ENCODE results near the gene FBXO17. TPM values are rescaled to one million over a fixed set of nuclear protein-coding genes. Genes with fewer than 3 reads are reported as not detected.
"Not testable (repeated sequence)": the region's sequence is repeated elsewhere in the genome, so short reads cannot be mapped to it uniquely, and the experiment has no call there.

Gene FBXO17
- total RNA-seq, 1 donor from 2014 or later = not detected

DNA sequence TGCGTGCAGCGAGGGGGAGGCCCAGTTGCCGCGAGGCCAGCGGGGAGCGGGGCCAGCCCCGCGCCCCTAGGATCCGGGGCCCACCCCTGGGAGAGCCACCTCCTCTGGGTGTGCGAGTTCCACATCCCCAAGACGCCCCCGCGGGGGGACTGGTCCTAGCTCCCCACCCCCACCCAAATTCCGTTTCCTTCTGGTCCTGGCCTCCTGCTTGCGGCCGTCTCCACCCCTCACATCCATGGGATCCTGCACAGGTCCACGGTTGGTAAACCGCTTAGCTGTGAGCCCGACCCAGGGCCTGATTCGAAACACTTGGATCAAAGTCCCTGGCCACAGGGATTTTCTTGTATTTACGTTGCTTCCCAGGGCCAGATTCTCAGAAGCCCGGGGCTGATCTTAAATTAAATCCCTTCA, 324 bp upstream of the FBXO17 start:
- DNase-seq (ENCODE audit: low spot score) = no peak
- H3K9me3 Mint-ChIP-seq = peaks cover 12% of the 10 kb centered on the region
- no peak overlapping the region for H3K27ac Mint-ChIP-seq
- H3K27me3 Mint-ChIP-seq (ENCODE audit: low read depth) = peaks cover 23% of the 10 kb centered on the region
- peaks cover 27% of the 10 kb centered on the region for H3K4me1 Mint-ChIP-seq (ENCODE audit: low read depth)
- H3K4me3 Mint-ChIP-seq (ENCODE audit: low read depth) = peak overlapping the region; percentile 13
- intact Hi-C loops (cut with micrococcal nuclease) = loop anchor here (10.0 kb wide), 1 partner anchor 59 kb away; the partner anchor contains the start of gene FBXO27
- H3K36me3 Mint-ChIP-seq (ENCODE audit: low read depth) = no peaks in the 10 kb centered on the region

DNA sequence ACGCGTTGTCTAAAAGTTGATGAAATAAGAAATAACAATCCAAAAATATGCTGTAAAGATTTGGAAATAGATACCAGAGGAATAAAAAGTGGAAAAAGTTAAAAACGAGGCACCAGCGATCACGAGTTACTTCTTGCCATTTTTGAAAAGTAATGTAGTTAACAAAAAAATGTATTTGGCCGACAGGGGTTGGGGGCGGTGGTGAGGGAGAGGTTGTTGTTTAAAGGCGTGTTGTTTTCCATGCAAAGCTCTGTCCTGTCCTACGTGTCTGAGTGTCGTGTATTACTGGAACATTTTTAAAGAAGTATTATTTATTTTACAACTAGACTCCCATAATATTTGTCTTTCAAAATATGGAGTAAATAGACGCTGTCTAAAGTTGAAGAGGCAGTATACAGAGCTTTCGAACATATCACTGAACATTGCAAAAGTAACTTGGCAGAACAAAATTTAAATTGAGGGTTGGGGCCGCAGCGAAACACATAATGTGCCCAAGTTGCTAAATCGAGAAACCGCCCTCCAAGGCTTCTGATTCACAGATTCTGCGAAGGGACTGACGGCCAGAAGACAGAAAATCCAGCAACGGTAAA, 823 bp downstream of the FBXO17 start:
- Mint-ChIP-seq H3K4me3 (ENCODE audit: low read depth) (no peak overlapping the region), H3K27ac (no peak overlapping the region), H3K27me3 (ENCODE audit: low read depth) (peaks cover 23% of the 10 kb centered on the region), H3K4me1 (ENCODE audit: low read depth) (peaks cover 27% of the 10 kb centered on the region), H3K9me3 (peaks cover under 1% of the 10 kb centered on the region), H3K36me3 (ENCODE audit: low read depth) (no peaks in the 10 kb centered on the region)
- DNase-seq (ENCODE audit: low spot score) = no peak
- intact Hi-C loops (cut with micrococcal nuclease) = loop anchor here (10.0 kb wide), 1 partner anchor 60 kb away; the partner anchor contains the start of gene FBXO27

DNA sequence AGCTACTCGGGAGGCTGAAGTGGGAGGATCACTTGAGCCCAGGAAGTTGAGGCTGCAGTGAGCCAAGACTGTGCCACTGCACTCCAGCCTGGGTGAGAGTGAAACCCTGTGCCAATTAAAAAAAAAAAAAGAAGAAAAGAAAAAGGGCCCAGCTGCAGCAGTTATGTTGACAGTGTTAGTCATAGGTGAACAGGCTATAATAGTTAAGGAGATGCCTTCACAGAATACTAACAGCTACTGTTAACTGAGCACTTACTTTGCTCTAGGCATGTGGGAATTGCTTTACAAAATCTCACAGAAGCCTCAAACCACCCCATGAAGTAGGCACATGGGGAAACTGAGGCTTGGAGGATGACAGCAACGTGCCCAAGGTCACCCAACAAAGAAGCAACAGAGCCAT, 3.9 kb downstream of the FBXO17 start:
- no peak for DNase-seq (ENCODE audit: low spot score)
- H3K27ac Mint-ChIP-seq = no peak overlapping the region
- intact Hi-C loops (cut with micrococcal nuclease) = loop anchor here (10.0 kb wide), 1 partner anchor 63 kb away; the partner anchor contains the start of gene FBXO27
- no peaks in the 10 kb centered on the region for H3K36me3 Mint-ChIP-seq (ENCODE audit: low read depth)
- peaks cover 25% of the 10 kb centered on the region for H3K27me3 Mint-ChIP-seq (ENCODE audit: low read depth)
- H3K4me3 Mint-ChIP-seq (ENCODE audit: low read depth) = no peak overlapping the region
- H3K9me3 Mint-ChIP-seq = no peaks in the 10 kb centered on the region
- H3K4me1 Mint-ChIP-seq (ENCODE audit: low read depth) = peaks cover 13% of the 10 kb centered on the region

DNA sequence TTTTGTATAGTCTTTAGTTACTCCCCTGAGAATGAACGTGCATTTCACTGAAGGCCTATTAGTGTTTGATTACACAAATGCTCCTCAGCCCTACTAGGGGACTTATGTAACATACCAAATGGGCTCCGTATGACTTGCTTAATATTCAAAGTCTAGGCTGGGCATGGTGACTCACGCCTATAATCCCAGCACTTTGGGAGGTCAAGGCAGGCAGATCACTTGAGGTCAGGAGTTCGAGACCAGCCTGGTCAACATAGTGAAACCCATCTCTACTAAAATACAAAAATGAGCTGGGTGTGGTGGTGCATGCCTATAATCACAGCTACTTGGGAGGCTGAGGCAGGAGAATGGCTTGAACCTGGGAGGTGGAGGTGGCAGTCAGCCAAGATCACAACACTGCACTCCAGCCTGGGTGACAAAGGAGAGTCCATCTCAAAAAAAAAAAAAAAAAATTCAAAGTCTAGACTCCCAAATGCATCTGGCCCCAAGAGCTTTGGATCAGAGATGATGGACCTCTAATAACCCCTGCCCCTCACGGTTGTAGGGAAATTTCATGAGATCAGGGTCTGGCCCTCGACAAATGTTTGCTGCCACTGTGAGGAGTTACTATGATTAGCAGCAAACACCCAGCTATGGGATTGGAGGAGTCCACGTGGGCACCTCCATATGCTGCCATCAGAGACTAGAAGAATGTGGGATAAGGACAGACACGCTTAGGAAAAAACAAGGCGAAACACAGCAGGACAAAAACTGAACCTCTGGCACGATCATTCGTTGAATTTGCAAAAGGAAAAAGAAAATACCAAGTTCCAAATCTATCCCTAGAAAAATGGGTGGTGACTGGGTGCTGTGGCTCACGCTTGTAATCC, 4.6 kb downstream of the FBXO17 start:
- peaks cover 6% of the 10 kb centered on the region for H3K4me1 Mint-ChIP-seq (ENCODE audit: low read depth)
- H3K4me3 Mint-ChIP-seq (ENCODE audit: low read depth) = no peak overlapping the region
- no peak overlapping the region for H3K27ac Mint-ChIP-seq
- no peaks in the 10 kb centered on the region for H3K36me3 Mint-ChIP-seq (ENCODE audit: low read depth)
- intact Hi-C loops (cut with micrococcal nuclease) = loop anchor here (10.0 kb wide), 1 partner anchor 64 kb away; the partner anchor contains the start of gene FBXO27
- no peak for DNase-seq (ENCODE audit: low spot score)
- peaks cover 17% of the 10 kb centered on the region for H3K27me3 Mint-ChIP-seq (ENCODE audit: low read depth)
- H3K9me3 Mint-ChIP-seq = no peaks in the 10 kb centered on the region

DNA sequence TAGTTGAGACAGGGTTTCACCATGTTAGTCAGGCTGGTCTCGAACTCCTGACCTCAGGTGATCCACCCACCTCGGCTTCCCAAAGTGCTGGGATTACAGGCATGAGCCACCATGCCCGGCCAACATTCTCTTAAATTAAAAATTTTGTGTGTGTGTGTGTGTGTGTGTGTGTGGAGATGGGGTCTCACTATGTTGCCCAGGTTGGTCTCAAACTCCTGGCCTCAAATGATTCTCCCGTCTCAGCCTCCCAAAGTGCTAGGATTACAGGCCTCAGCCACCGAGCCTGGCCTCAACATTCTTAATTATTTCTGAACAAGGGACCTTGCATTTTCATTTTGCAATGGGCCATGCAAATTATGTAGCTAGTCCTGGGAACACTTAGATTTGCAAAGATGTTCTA, 9.4 kb downstream of the FBXO17 start:
- intact Hi-C loops (cut with micrococcal nuclease); DNase-seq (ENCODE audit: low spot score): not testable (repeated sequence)

DNA sequence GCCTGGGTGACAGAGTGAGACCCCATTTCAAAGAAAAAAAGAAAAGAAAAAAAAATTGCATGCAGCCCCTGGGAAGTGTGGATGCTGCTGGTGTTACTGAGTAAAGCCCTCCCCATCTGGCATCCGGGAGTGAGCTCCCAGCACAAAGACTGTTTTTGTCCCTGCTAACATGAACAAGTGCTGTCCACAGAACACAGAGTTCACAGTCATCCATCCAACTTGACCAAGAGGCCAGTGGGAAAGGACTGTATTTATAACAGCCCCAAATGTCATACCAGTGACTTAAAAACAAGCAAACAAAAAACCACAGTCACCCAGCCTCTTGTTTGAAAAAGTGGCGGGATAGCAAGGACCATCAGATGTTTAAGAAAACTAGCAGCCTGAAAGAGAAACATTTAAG, 10.8 kb downstream of the FBXO17 start:
- Mint-ChIP-seq H3K4me3 (ENCODE audit: low read depth) (no peak overlapping the region), H3K36me3 (ENCODE audit: low read depth) (no peaks in the 10 kb centered on the region), H3K9me3 (no peaks in the 10 kb centered on the region), H3K27me3 (ENCODE audit: low read depth) (peaks cover 8% of the 10 kb centered on the region), H3K4me1 (ENCODE audit: low read depth) (peaks cover 3% of the 10 kb centered on the region), H3K27ac (no peak overlapping the region)
- intact Hi-C loops (cut with micrococcal nuclease) = no loop called here
- no peak for DNase-seq (ENCODE audit: low spot score)

More for the DNA sequence above, 9.4 kb downstream of the FBXO17 start:
- H3K27me3 Mint-ChIP-seq (ENCODE audit: low read depth); H3K4me1 Mint-ChIP-seq (ENCODE audit: low read depth); H3K4me3 Mint-ChIP-seq (ENCODE audit: low read depth); H3K27ac Mint-ChIP-seq; H3K36me3 Mint-ChIP-seq (ENCODE audit: low read depth); H3K9me3 Mint-ChIP-seq: not testable (repeated sequence)

DNA sequence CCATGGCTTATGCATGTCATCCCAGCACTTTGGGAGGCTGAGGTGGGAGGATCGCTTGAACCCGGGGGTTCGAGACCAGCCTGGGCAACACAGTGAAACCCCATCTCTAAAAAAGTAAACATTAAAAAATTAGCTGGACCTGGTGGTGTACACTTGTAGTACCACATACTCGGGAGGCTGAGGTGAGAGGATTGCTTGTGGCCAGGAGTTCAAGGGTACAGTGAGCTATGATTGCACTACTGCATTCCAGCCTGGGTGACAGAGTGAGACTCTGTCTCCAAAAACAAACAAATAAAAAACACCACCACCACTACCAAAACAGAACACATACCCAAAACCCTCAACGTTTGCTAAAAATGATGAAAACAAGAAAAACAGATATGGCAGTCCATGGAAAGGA, 15.9 kb downstream of the FBXO17 start:
- Mint-ChIP-seq H3K4me3 (ENCODE audit: low read depth) (no peak overlapping the region), H3K9me3 (no peaks in the 10 kb centered on the region), H3K27ac (no peak overlapping the region), H3K4me1 (ENCODE audit: low read depth) (peaks cover 3% of the 10 kb centered on the region), H3K36me3 (ENCODE audit: low read depth) (no peaks in the 10 kb centered on the region), H3K27me3 (ENCODE audit: low read depth) (peaks cover 1% of the 10 kb centered on the region)
- no peak for DNase-seq (ENCODE audit: low spot score)
- intact Hi-C loops (cut with micrococcal nuclease) = no loop called here

DNA sequence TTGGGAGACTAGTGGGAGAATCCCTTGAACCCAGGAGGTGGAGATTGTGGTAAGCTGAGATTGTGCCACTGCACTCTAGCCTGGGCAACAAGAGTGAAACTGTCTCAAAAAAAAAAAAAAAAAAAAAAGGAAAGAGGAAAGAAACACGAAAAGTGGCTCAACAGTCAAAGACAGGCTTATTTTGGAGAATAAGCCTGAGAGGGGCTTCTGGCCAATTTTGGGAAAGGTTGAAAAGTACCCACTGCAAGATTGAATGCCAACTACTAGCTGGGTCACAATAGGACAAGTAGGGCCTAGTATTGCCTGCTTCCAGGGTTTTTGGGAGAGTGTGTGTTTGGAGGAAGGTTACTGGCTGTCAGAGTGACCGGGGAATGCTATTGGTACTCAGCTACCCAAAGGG, 17.2 kb downstream of the FBXO17 start:
- H3K4me1 Mint-ChIP-seq (ENCODE audit: low read depth) = peaks cover 3% of the 10 kb centered on the region
- no peaks in the 10 kb centered on the region for H3K36me3 Mint-ChIP-seq (ENCODE audit: low read depth)
- intact Hi-C loops (cut with micrococcal nuclease) = no loop called here
- no peak overlapping the region for H3K4me3 Mint-ChIP-seq (ENCODE audit: low read depth)
- DNase-seq (ENCODE audit: low spot score) = no peak
- no peaks in the 10 kb centered on the region for H3K9me3 Mint-ChIP-seq
- no peak overlapping the region for H3K27ac Mint-ChIP-seq
- no peaks in the 10 kb centered on the region for H3K27me3 Mint-ChIP-seq (ENCODE audit: low read depth)

DNA sequence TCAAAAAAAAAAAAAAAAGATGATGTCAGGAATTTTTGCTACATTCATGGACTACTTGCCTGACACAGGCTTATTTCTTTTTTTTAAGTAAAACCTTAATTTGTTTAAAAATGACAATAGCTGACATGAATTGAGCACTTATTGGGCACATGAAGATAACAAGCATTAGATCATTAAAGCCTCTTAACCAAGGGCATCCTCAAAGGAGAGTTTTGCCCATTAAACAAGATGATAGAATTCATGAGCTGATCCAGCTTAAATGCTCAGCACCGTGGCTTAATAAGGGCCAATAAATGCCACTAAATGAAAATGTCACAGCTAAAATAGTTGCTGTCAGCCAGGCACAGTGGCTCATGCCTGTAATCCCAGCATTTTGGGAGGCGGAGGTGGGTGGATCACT, 19.3 kb downstream of the FBXO17 start:
- no peaks in the 10 kb centered on the region for H3K9me3 Mint-ChIP-seq
- no peak overlapping the region for H3K27ac Mint-ChIP-seq
- H3K4me1 Mint-ChIP-seq (ENCODE audit: low read depth) = peaks cover 6% of the 10 kb centered on the region
- intact Hi-C loops (cut with micrococcal nuclease) = no loop called here
- H3K36me3 Mint-ChIP-seq (ENCODE audit: low read depth) = no peaks in the 10 kb centered on the region
- DNase-seq (ENCODE audit: low spot score) = no peak
- H3K4me3 Mint-ChIP-seq (ENCODE audit: low read depth) = no peak overlapping the region
- H3K27me3 Mint-ChIP-seq (ENCODE audit: low read depth) = peaks cover 8% of the 10 kb centered on the region

DNA sequence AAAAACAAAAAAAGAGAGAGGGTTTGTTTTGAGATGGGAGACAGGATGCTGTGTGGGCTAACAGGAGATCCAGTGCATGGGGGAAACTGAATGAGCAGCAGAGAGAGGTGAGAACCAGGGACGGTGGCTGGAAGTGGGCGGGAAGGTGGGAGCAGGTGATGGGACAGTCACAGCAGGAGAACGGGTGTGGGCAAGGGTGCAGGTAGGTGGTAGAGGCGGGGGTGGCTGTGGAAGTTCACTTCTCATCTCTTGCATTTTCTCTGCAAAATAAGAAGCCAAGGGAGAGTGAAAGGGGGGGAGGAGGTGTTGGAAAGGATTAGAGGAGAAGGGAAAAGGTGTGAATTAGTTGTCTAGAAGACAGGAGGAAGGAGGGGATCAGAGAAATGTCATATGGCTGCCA, 21.9 kb downstream of the FBXO17 start:
- peaks cover 11% of the 10 kb centered on the region for H3K4me1 Mint-ChIP-seq (ENCODE audit: low read depth)
- peaks cover 12% of the 10 kb centered on the region for H3K27me3 Mint-ChIP-seq (ENCODE audit: low read depth)
- no peaks in the 10 kb centered on the region for H3K9me3 Mint-ChIP-seq
- intact Hi-C loops (cut with micrococcal nuclease) = no loop called here
- H3K36me3 Mint-ChIP-seq (ENCODE audit: low read depth) = no peaks in the 10 kb centered on the region
- no peak for DNase-seq (ENCODE audit: low spot score)
- no peak overlapping the region for H3K27ac Mint-ChIP-seq
- H3K4me3 Mint-ChIP-seq (ENCODE audit: low read depth) = no peak overlapping the region

DNA sequence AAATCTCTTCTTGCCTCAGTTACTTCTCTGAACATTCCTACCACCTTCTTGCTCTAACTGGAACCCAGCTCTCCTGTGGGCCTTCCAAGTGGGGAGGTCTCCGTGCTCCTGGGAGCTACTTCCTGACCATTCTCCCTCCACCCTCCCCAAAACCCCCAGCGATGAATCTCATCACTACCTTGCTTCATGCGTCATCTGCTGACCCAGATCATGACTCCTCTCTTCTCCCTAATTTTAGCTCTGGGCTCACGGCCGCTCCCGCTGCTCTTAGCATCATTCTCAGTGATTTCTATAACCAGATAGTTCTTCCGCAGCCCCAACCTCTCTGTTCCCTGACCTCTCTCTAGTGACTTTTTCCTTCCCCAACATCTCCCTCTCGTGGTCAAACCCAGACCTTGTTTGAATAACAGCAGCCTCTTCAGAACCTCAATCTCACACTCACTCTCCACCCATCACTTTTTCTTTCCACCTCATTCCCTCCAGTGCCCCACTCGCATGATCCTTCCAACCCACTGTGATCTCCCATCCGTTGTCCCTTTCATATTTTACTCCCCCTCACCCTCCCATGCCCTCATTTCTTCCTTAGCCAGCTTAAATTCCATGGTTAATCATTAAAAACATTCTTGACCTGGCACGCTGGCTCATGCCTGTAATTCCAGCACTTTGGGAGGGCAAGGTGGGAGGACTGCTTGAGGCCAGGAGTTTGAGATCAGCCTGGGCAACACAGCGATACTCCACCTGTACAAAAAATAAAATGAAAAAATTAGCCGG, 23.0 kb downstream of the FBXO17 start:
- intact Hi-C loops (cut with micrococcal nuclease) = no loop called here
- H3K27me3 Mint-ChIP-seq (ENCODE audit: low read depth) = peaks cover 12% of the 10 kb centered on the region

DNA sequence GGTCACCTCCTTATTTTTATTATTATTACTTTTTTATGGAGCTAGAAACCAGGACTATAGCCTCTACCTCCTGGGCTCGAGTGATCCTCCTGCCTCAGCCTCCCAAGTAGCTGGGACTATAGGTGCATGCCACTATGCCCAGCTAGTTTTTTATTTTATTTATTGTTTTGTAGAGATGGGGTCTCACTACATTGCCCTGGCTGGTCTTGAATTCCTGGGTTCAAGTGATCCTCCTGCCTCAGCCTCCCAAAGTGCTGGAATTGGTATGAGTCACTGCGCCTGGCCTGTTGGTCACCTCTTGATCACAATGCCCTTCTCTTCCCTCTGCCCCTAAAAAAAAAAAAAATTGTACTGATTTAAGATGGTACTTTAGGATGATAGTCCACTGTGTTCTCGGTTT, 24.4 kb downstream of the FBXO17 start:
- no peak for DNase-seq (ENCODE audit: low spot score)
- peak overlapping the region; percentile 32 for H3K4me3 Mint-ChIP-seq (ENCODE audit: low read depth)
- H3K9me3 Mint-ChIP-seq = no peaks in the 10 kb centered on the region
- peaks cover 11% of the 10 kb centered on the region for H3K4me1 Mint-ChIP-seq (ENCODE audit: low read depth)
- peaks cover 12% of the 10 kb centered on the region for H3K27me3 Mint-ChIP-seq (ENCODE audit: low read depth)
- intact Hi-C loops (cut with micrococcal nuclease) = no loop called here
- H3K36me3 Mint-ChIP-seq (ENCODE audit: low read depth) = no peaks in the 10 kb centered on the region
- H3K27ac Mint-ChIP-seq = no peak overlapping the region

More for the DNA sequence above, 23.0 kb downstream of the FBXO17 start:
- Mint-ChIP-seq H3K36me3 (ENCODE audit: low read depth) (no peaks in the 10 kb centered on the region), H3K4me3 (ENCODE audit: low read depth) (no peak overlapping the region), H3K4me1 (ENCODE audit: low read depth) (peaks cover 11% of the 10 kb centered on the region), H3K9me3 (no peaks in the 10 kb centered on the region), H3K27ac (no peak overlapping the region)
- DNase-seq (ENCODE audit: low spot score) = peak; percentile 40
